Astrocyte (in vitro differentiated cells and primary cell): ENCODE results near the gene SON.

Source experiments
- EZH2 ChIP-seq: IDR thresholded peaks from 2 replicates; pipeline ENCODE4 v1.6.1; 2012; ENCODE audit warnings: mild to moderate bottlenecking, low read length, inconsistent platforms; ENCODE audit not compliant: insufficient read depth
- TF ChIP-seq, protein P1 (sequence below): IDR thresholded peaks from 2 replicates; pipeline ENCODE4 v1.5.1; 2011; ENCODE audit warnings: low read depth, mild to moderate bottlenecking, inconsistent platforms, low read length, moderate library complexity; ENCODE audit not compliant: insufficient read depth

DNA sequence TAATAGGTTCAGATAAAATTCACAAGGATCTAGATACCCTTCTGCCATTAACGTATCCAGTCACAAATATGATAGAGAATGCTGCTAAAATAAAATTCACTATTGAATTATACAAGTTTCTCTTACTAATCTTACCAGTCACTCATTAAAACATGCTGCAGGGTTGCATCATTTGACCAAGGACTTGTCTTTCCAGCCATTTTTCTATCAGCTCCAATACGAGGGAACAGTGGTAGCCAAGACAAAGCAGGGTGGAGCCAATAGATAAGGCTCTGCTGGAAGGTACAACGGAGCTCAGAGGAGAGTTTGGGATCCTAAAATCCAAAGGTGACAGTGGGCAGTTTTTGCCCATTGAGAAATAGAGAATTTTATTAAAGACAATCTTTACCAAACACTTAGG is 41.6 kb downstream of the SON start:
- TF ChIP-seq, protein P1, sequence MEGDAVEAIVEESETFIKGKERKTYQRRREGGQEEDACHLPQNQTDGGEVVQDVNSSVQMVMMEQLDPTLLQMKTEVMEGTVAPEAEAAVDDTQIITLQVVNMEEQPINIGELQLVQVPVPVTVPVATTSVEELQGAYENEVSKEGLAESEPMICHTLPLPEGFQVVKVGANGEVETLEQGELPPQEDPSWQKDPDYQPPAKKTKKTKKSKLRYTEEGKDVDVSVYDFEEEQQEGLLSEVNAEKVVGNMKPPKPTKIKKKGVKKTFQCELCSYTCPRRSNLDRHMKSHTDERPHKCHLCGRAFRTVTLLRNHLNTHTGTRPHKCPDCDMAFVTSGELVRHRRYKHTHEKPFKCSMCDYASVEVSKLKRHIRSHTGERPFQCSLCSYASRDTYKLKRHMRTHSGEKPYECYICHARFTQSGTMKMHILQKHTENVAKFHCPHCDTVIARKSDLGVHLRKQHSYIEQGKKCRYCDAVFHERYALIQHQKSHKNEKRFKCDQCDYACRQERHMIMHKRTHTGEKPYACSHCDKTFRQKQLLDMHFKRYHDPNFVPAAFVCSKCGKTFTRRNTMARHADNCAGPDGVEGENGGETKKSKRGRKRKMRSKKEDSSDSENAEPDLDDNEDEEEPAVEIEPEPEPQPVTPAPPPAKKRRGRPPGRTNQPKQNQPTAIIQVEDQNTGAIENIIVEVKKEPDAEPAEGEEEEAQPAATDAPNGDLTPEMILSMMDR: no peak
- TF ChIP-seq EZH2: no peak
